SK-MEL-5 (cell line): Measurements from ENCODE around the gene GSE1. TPM values are rescaled to one million over a fixed set of nuclear protein-coding genes. Genes with fewer than 3 reads are reported as not detected.
A peak's percentile ranks its signal among the peaks of the same experiment; 100 is the strongest.

ENCODE experiments used
- DNase-seq: peaks from one replicate; pipeline ENCODE4 v3.0.0-alpha.2; 2016; ENCODE audit warnings: low read depth, low spot score
- in situ Hi-C: cut with HindIII; loops from 2 replicates; pipeline ENCODE4 v1.10.0; 2016; ENCODE audit warnings: low sequenced_read_pairs, high pct_unique_total_duplicates, low pct_unique_long_range_greater_than_20kb
- total RNA-seq: library from RNA; depleted of rRNA; stranded (reverse); fragments of >200 nt; shearing (Covaris generic); gene quantifications from 2 replicates; pipeline ENCODE4 v1.2.3, GENCODE V29; 2014

GSE1 gene
- total RNA-seq, 1 experiment from 2014 or later: 5.8 TPM

- in situ Hi-C loops: no loop called here
- DNase-seq: no peak
Measured at GRCh38 chr16:85571813-85572619, 41.1 kb upstream of the GSE1 start.

- in situ Hi-C loops: no loop called here
- no peak for DNase-seq
Measured at GRCh38 chr16:85573045-85573695, 40.0 kb upstream of the GSE1 start.

GRCh38 chr16:85573696-85574641, 39.2 kb upstream of the GSE1 start:
- no peak for DNase-seq
- in situ Hi-C loops: no loop called here

- in situ Hi-C loops: no loop called here
- no peak for DNase-seq
Measured at GRCh38 chr16:85574672-85575475, 38.2 kb upstream of the GSE1 start.

GRCh38 chr16:85575920-85576319, 37.2 kb upstream of the GSE1 start:
- DNase-seq: no peak
- in situ Hi-C loops: no loop called here

- in situ Hi-C loops: no loop called here
- DNase-seq: no peak
Measured at GRCh38 chr16:85576944-85577343, 36.2 kb upstream of the GSE1 start.

GRCh38 chr16:85577899-85578598, 35.1 kb upstream of the GSE1 start:
- in situ Hi-C loops: no loop called here
- DNase-seq: no peak

GRCh38 chr16:85578599-85578948, 34.5 kb upstream of the GSE1 start:
- no peak for DNase-seq
- in situ Hi-C loops: no loop called here

GRCh38 chr16:85579191-85579590, 33.9 kb upstream of the GSE1 start:
- DNase-seq: peak; percentile 10
- in situ Hi-C loops: no loop called here

GRCh38 chr16:85579923-85580580, 33.1 kb upstream of the GSE1 start:
- DNase-seq: no peak
- in situ Hi-C loops: no loop called here

GRCh38 chr16:85580684-85581083, 32.4 kb upstream of the GSE1 start:
- no peak for DNase-seq
- in situ Hi-C loops: no loop called here

GRCh38 chr16:85582229-85582991, 30.7 kb upstream of the GSE1 start:
- in situ Hi-C loops: no loop called here
- DNase-seq: no peak

- in situ Hi-C loops: no loop called here
- DNase-seq: no peak
Measured at GRCh38 chr16:85583491-85584181, 29.5 kb upstream of the GSE1 start.

- in situ Hi-C loops: no loop called here
- no peak for DNase-seq
Measured at GRCh38 chr16:85584267-85584666, 28.9 kb upstream of the GSE1 start.

- no peak for DNase-seq
- in situ Hi-C loops: no loop called here
Measured at GRCh38 chr16:85584819-85585282, 28.3 kb upstream of the GSE1 start.
